K562 (cell line): ENCODE data around the gene TXNRD3. TPM values are rescaled to one million over a fixed set of nuclear protein-coding genes. Genes with fewer than 3 reads are reported as not detected.

Experiments
- ATAC-seq: fragments of 200-7000 bp; cut with Tn5 transposase; 3 replicates; pipeline ENCODE4 v1.9.1; 2020; ENCODE audit warnings: moderate library complexity
- BruUV-seq: library from RNA; stranded (reverse); fragments of 400-500 nt; replicated peaks from 2 replicates; lab custom pipeline; 2021; lab: Mats Ljungman, UMichigan
- CTCF ChIA-PET: fragments of 300-600 bp; formaldehyde crosslinking; extraction: SDS; loops from one replicate; lab custom pipeline; 2021; ENCODE audit warnings: low intra/inter-chr PET ratio; lab: Yijun Ruan, JAX
- POLR2A ChIA-PET: fragments of 300-600, 350-650 bp; sonication (Branson Sonifier 250); formaldehyde crosslinking; extraction: SDS; loops from one replicate; lab custom pipeline; 2021; ENCODE audit warnings: antibody characterized with exemption, inconsistent platforms; lab: Yijun Ruan, JAX
- DNase-seq, 4 experiments: peaks; one replicate each; pipeline versions ENCODE4 v3.0.0 to v3.0.0-alpha.2; 2011 to 2018; ENCODE audit warnings: low spot score in 3 of 4, mixed read lengths in 3 of 4; ENCODE audit errors: extremely low read depth in 1 of 4
- FAIRE-seq: peaks from 2 replicates; lab custom pipeline; 2011; peaks lifted over from hg19 to GRCh38; lab: Jason Lieb, UNC
- H2AFZ ChIP-seq: 2 replicates; pipeline ENCODE4 v1.6.0; 2011; ENCODE audit warnings: low read depth, low read length, control low read depth, inconsistent platforms
- H3K27ac ChIP-seq: fragments of 200-600 bp; 3 replicates; pipeline ENCODE4 v1.8.0; 2011; ENCODE audit warnings: low read depth, mild to moderate bottlenecking, control low read depth, inconsistent platforms, low read length, moderate library complexity, mixed read lengths; ENCODE audit errors: extremely low read depth
- H3K27me3 ChIP-seq, 2 experiments: fragments of 300-600 bp in 1 of 2; 2 replicates in 1 of 2; 3 replicates in 1 of 2; pipeline versions ENCODE4 v1.6.0 to v1.8.0; 2011; ENCODE audit warnings: inconsistent platforms in 2 of 2, low read length in 2 of 2, mild to moderate bottlenecking in 1 of 2, mixed read lengths in 1 of 2, moderate library complexity in 1 of 2; ENCODE audit not compliant: control insufficient read depth in 2 of 2, insufficient read depth in 2 of 2
- H3K36me3 ChIP-seq: fragments of 300-600 bp; 3 replicates; pipeline ENCODE4 v1.8.0; 2011; ENCODE audit warnings: mild to moderate bottlenecking, low read length, inconsistent platforms; ENCODE audit not compliant: control insufficient read depth, insufficient read depth
- H3K4me1 ChIP-seq, 2 experiments: fragments of 200-600 bp in 1 of 2; replicated peaks in 1 of 2; 2 replicates in 1 of 2; 3 replicates in 1 of 2; pipeline versions ENCODE4 v1.5.1 to v1.8.0; 2011; ENCODE audit warnings: inconsistent platforms in 2 of 2, low read length in 2 of 2, mild to moderate bottlenecking in 1 of 2, mixed read lengths in 1 of 2, moderate library complexity in 1 of 2; ENCODE audit not compliant: control insufficient read depth in 2 of 2, insufficient read depth in 2 of 2
- H3K4me2 ChIP-seq: 2 replicates; pipeline ENCODE4 v1.6.1; 2011; ENCODE audit warnings: low read length, control low read depth, inconsistent platforms, mixed read lengths; ENCODE audit not compliant: insufficient read depth
- H3K4me3 ChIP-seq: fragments of 200-600 bp; sonication (generic), shearing (Covaris generic); 2 replicates; pipeline ENCODE4 v1.5.1; 2016; ENCODE audit warnings: control low read depth, inconsistent platforms
- H3K79me2 ChIP-seq: fragments of 200-600 bp; 3 replicates; pipeline ENCODE4 v1.8.0; 2011; ENCODE audit warnings: low read length, inconsistent platforms; ENCODE audit not compliant: control insufficient read depth, insufficient read depth
- H3K9ac ChIP-seq, 2 experiments: 2 replicates each; pipeline versions ENCODE4 v1.6.0 to v1.6.1; 2011; ENCODE audit warnings: low read depth in 2 of 2, low read length in 2 of 2, control low read depth in 1 of 2, inconsistent platforms in 1 of 2, mild to moderate bottlenecking in 1 of 2, mixed read lengths in 1 of 2; ENCODE audit not compliant: insufficient read depth in 1 of 2
- H3K9me1 ChIP-seq: one replicate; pipeline ENCODE4 v1.6.0; 2011; ENCODE audit warnings: inconsistent platforms, mild to moderate bottlenecking, low read length, moderate library complexity; ENCODE audit not compliant: control insufficient read depth, insufficient read depth
- H3K9me3 ChIP-seq: replicated peaks from 2 replicates; pipeline ENCODE4 v1.5.1; 2011; ENCODE audit warnings: low read depth, low read length, inconsistent platforms; ENCODE audit not compliant: control insufficient read depth, insufficient read depth
- H4K20me1 ChIP-seq: replicated peaks from 2 replicates; pipeline ENCODE4 v1.6.1; 2011; ENCODE audit warnings: low read length, inconsistent platforms, mixed read lengths; ENCODE audit not compliant: control insufficient read depth, insufficient read depth
- PRPF4 ChIP-seq: fragments of 200-400 bp; formaldehyde crosslinking; IDR thresholded peaks from one replicate; pipeline ENCODE4 v1.6.1; 2017; ENCODE audit warnings: low read length, low read depth, mild to moderate bottlenecking; ENCODE audit not compliant: insufficient read depth, poor library complexity, severe bottlenecking
- SMARCA5 ChIP-seq: fragments of 450-650 bp; IDR thresholded peaks from 2 replicates; pipeline ENCODE4 v1.6.1; 2016
- ZNF197 ChIP-seq: fragments of 200-800 bp; sonication (Bioruptor generic); IDR thresholded peaks from 2 replicates; pipeline ENCODE4 v1.6.1; 2016; ENCODE audit warnings: low read depth, missing genetic modification characterization, missing compliant biosample characterization
- ZNF253 ChIP-seq: fragments of 250-450 bp; sonication (Bioruptor Pico); conservative IDR thresholded peaks from 2 replicates; pipeline ENCODE4 v1.6.1; 2021; ENCODE audit warnings: mild to moderate bottlenecking
- WGBS: fragments of 100-300 bp; shearing (Covaris generic); methylation state at CpG from one replicate; pipeline ENCODE4 v1.1.6; 2016; ENCODE audit warnings: low coverage, mixed read lengths; ENCODE audit not compliant: insufficient coverage; ENCODE audit errors: missing lambda C conversion rate; 5-methylcytosine and 5-hydroxymethylcytosine counted together
- in situ Hi-C: fragments of 300-500 bp; cut with MboI; formaldehyde crosslinking; loops from 4 replicates; pipeline ENCODE4 v1.15.0; 2018; ENCODE audit warnings: inconsistent platforms, mixed read lengths
- intact Hi-C: fragments of 100-400 bp; cut with micrococcal nuclease; formaldehyde crosslinking; loops from 2 replicates; pipeline ENCODE4 v1.14.2; 2022
- polyA plus RNA-seq, 8 experiments: library from polyadenylated mRNA; depleted of rRNA in 4 of 8; stranded (reverse) in 5 of 8; unstranded in 3 of 8; fragments of >200 nt; fragmentation: Nextera tagmentation in 2 of 8; fragmentation: Illumina TruSeq in 1 of 8; extraction: Ambion mirVana in 2 of 8; extraction: Trizol in 1 of 8; gene quantifications; 2 replicates each; pipeline versions ENCODE4 v1.2.1 to v1.2.3, GENCODE V29; 2011 to 2014; ENCODE audit warnings: inconsistent platforms in 1 of 8, missing spikeins in 1 of 8
- total RNA-seq, 7 experiments: library from RNA; depleted of rRNA in 6 of 7; stranded (reverse); fragments of >200 nt in 6 of 7; fragmentation: Illumina TruSeq in 2 of 7; extraction: Trizol in 2 of 7; gene quantifications; 2 replicates each; pipeline versions ENCODE4 v1.2.1 to v1.2.3, GENCODE V29; 2011 to 2021; ENCODE audit warnings: low replicate concordance in 1 of 7
- TF ChIP-seq, protein P1 (sequence below): fragments of 200-800 bp; sonication (Bioruptor generic); IDR thresholded peaks from 2 replicates; pipeline ENCODE4 v1.6.1; 2017; ENCODE audit warnings: missing genetic modification characterization, missing compliant biosample characterization
- TF ChIP-seq, protein P2 (sequence below): sonication (generic); IDR thresholded peaks from 2 replicates; pipeline ENCODE4 v1.6.1; 2016
- TF ChIP-seq, protein P3 (sequence below): fragments of 250-450 bp; sonication (Bioruptor Pico); IDR thresholded peaks from 2 replicates; pipeline ENCODE4 v1.4.0; 2020

Gene TXNRD3
- total and polyA plus RNA-seq, 9 of the 15 experiments (the other 6 are each of a cell fraction or from before 2014, with no cell fraction given) = 0.96 to 2.3 (median 1.7) TPM

DNA sequence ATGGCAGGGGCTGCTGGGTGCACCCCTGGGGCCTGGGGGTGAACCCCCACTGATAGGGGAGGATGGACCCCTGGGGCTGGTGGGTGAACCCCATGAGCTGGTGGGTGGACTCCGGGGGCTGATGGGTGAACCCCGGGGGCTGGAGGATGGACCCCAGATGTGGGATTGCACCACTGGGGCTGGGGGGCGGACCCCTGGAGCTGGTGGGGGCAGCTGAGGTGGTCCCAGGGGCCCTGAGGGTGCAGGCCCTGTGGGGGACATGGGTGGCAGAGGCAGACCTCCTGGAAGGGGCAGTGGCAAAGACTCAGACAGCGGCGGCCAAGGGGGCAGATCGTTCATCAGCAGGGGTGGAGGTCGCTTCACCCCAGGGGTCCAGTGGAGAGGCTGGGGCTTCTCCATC is 17.4 kb upstream of the TXNRD3 start:
- intact Hi-C loops (loop anchor here (10.0 kb wide), 1 partner anchor 782 kb away; no protein-coding TSS in a partner anchor), in situ Hi-C loops (loop anchor here (10.0 kb wide), 1 partner anchor 782 kb away; no protein-coding TSS in a partner anchor)
- no peak overlapping the region for H3K27ac ChIP-seq
- ChIA-PET CTCF (no interaction called here), POLR2A (no interaction called here)
- DNase-seq (no peak), ATAC-seq (no peak), FAIRE-seq (no peak)
- 6% methylated on average over 3 of the region's 7 CpGs for WGBS
- H3K9me3 ChIP-seq = no peaks in the 10 kb centered on the region
- TF ChIP-seq, protein P1, sequence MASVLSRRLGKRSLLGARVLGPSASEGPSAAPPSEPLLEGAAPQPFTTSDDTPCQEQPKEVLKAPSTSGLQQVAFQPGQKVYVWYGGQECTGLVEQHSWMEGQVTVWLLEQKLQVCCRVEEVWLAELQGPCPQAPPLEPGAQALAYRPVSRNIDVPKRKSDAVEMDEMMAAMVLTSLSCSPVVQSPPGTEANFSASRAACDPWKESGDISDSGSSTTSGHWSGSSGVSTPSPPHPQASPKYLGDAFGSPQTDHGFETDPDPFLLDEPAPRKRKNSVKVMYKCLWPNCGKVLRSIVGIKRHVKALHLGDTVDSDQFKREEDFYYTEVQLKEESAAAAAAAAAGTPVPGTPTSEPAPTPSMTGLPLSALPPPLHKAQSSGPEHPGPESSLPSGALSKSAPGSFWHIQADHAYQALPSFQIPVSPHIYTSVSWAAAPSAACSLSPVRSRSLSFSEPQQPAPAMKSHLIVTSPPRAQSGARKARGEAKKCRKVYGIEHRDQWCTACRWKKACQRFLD = no peak
- no peaks in the 10 kb centered on the region for H3K79me2 ChIP-seq
- no peaks in the 10 kb centered on the region for H3K36me3 ChIP-seq
- H3K9ac ChIP-seq = no peak overlapping the region
- H4K20me1 ChIP-seq = no peaks in the 10 kb centered on the region
- BruUV-seq = no TSS peak
- peaks cover 0 to 8% of the 10 kb centered on the region in 2 experiments; a peak in 2 of 5 replicates for H3K27me3 ChIP-seq
- H3K9me1 ChIP-seq = no peaks in the 10 kb centered on the region
- H3K4me2 ChIP-seq = no peak overlapping the region
- H3K4me1 ChIP-seq = no peaks in the 10 kb centered on the region
- H3K4me3 ChIP-seq = no peak overlapping the region
- H2AFZ ChIP-seq = no peak overlapping the region

DNA sequence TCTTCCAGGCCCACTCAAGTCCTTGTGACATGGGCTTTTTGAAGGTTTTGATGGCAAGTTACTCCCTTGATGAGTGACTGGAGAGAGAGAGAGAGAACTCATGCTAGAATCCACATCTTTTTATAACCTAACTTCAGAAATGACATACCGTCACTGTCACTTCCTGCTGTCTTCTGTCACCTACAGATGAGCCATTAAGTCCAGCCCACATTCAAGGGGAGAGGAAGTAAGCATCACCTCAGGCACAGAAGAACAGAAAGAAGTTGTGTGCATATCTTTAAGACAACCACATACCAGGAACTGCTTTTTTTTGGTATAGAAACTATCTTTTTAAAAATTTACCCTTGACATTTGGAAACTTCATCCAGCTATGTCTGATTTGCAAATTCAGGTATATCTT is 16.6 kb upstream of the TXNRD3 start:
- no peak overlapping the region for H3K4me3 ChIP-seq
- no peak overlapping the region for H3K9ac ChIP-seq
- ATAC-seq = no peak
- H3K27me3 ChIP-seq = peaks cover 0 to 8% of the 10 kb centered on the region in 2 experiments; a peak in 2 of 5 replicates
- H3K27ac ChIP-seq = no peak overlapping the region
- no TSS peak for BruUV-seq
- H3K9me1 ChIP-seq = no peaks in the 10 kb centered on the region
- WGBS = 0% methylated on average over 1 of the region's 1 CpG
- H4K20me1 ChIP-seq = no peaks in the 10 kb centered on the region
- no peaks in the 10 kb centered on the region for H3K79me2 ChIP-seq
- no peak for FAIRE-seq
- DNase-seq = no peak
- no peak overlapping the region for H2AFZ ChIP-seq
- no peaks in the 10 kb centered on the region for H3K9me3 ChIP-seq
- H3K4me2 ChIP-seq = no peak overlapping the region
- POLR2A ChIA-PET = no interaction called here
- H3K36me3 ChIP-seq = no peaks in the 10 kb centered on the region
- in situ Hi-C loops = loop anchor here (10.0 kb wide), 1 partner anchor 783 kb away; no protein-coding TSS in a partner anchor
- no peaks in the 10 kb centered on the region for H3K4me1 ChIP-seq
- intact Hi-C loops = loop anchor here (10.0 kb wide), 1 partner anchor 783 kb away; no protein-coding TSS in a partner anchor
- CTCF ChIA-PET = no interaction called here
- TF ChIP-seq, protein P2, sequence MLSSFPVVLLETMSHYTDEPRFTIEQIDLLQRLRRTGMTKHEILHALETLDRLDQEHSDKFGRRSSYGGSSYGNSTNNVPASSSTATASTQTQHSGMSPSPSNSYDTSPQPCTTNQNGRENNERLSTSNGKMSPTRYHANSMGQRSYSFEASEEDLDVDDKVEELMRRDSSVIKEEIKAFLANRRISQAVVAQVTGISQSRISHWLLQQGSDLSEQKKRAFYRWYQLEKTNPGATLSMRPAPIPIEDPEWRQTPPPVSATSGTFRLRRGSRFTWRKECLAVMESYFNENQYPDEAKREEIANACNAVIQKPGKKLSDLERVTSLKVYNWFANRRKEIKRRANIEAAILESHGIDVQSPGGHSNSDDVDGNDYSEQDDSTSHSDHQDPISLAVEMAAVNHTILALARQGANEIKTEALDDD = no peak
- no peak for TF ChIP-seq SMARCA5
- TF ChIP-seq ZNF253 (CRISPR knock-in tag) = no peak
- no peak for TF ChIP-seq PRPF4
- TF ChIP-seq, protein P3, sequence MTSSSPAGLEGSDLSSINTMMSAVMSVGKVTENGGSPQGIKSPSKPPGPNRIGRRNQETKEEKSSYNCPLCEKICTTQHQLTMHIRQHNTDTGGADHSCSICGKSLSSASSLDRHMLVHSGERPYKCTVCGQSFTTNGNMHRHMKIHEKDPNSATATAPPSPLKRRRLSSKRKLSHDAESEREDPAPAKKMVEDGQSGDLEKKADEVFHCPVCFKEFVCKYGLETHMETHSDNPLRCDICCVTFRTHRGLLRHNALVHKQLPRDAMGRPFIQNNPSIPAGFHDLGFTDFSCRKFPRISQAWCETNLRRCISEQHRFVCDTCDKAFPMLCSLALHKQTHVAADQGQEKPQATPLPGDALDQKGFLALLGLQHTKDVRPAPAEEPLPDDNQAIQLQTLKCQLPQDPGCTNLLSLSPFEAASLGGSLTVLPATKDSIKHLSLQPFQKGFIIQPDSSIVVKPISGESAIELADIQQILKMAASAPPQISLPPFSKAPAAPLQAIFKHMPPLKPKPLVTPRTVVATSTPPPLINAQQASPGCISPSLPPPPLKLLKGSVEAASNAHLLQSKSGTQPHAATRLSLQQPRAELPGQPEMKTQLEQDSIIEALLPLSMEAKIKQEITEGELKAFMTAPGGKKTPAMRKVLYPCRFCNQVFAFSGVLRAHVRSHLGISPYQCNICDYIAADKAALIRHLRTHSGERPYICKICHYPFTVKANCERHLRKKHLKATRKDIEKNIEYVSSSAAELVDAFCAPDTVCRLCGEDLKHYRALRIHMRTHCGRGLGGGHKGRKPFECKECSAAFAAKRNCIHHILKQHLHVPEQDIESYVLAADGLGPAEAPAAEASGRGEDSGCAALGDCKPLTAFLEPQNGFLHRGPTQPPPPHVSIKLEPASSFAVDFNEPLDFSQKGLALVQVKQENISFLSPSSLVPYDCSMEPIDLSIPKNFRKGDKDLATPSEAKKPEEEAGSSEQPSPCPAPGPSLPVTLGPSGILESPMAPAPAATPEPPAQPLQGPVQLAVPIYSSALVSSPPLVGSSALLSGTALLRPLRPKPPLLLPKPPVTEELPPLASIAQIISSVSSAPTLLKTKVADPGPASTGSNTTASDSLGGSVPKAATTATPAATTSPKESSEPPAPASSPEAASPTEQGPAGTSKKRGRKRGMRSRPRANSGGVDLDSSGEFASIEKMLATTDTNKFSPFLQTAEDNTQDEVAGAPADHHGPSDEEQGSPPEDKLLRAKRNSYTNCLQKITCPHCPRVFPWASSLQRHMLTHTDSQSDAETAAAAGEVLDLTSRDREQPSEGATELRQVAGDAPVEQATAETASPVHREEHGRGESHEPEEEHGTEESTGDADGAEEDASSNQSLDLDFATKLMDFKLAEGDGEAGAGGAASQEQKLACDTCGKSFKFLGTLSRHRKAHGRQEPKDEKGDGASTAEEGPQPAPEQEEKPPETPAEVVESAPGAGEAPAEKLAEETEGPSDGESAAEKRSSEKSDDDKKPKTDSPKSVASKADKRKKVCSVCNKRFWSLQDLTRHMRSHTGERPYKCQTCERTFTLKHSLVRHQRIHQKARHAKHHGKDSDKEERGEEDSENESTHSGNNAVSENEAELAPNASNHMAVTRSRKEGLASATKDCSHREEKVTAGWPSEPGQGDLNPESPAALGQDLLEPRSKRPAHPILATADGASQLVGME (CRISPR knock-in tag) = no peak
- TF ChIP-seq ZNF197 (CRISPR knock-in tag) = no peak
